Colonic mucosa (tissue), 4 donors: ENCODE results near the gene PSMB10. TPM values are rescaled to one million over a fixed set of nuclear protein-coding genes. Genes with fewer than 3 reads are reported as not detected.
A peak's percentile ranks its signal among the peaks of the same experiment; 100 is the strongest.

ENCODE experiments used
- DNase-seq: peaks from one replicate; pipeline ENCODE4 v3.0.0-alpha.2; 2020
- H3K27ac ChIP-seq: fragments of 200-600 bp; one replicate; pipeline ENCODE4 v1.8.0; 2021
- H3K27me3 ChIP-seq: fragments of 200-600 bp; one replicate; pipeline ENCODE4 v1.8.0; 2021
- H3K36me3 ChIP-seq: fragments of 200-600 bp; one replicate; pipeline ENCODE4 v1.8.0; 2021
- H3K4me1 ChIP-seq: fragments of 200-600 bp; one replicate; pipeline ENCODE4 v1.8.0; 2021; ENCODE audit warnings: mild to moderate bottlenecking
- H3K4me3 ChIP-seq: fragments of 200-600 bp; one replicate; pipeline ENCODE4 v1.8.0; 2021
- H3K9ac ChIP-seq, 2 donors: one replicate each; pipeline ENCODE4 v1.7.0; 2013; ENCODE audit warnings: control low read depth in 2 of 2, low read depth in 2 of 2, low read length in 2 of 2
- H3K9me3 ChIP-seq: fragments of 200-600 bp; one replicate; pipeline ENCODE4 v1.8.0; 2021
- intact Hi-C: fragments of 100-400 bp; cut with DNase I; formaldehyde crosslinking; loops from one replicate; pipeline ENCODE4 v1.14.1; 2022
- total RNA-seq, 2 donors: library from RNA; stranded (reverse); fragmentation: NEBNext Ultra II Directional in 1 of 2; extraction: Animal tissue kit (Norgen Biotek cat#: 25700) in 1 of 2; gene quantifications; one replicate each; pipeline ENCODE4 v1.2.1, GENCODE V29; 2021
- TF ChIP-seq, protein P1 (sequence below): fragments of 200-600 bp; IDR thresholded peaks from one replicate; pipeline ENCODE4 v1.8.0; 2022; ENCODE audit warnings: antibody characterized with exemption, mild to moderate bottlenecking
- donor health status: healthy.
- donor health status: DM: no; HTN: no; CAD: no.
- donor health status: DM: no; HTN: no; CAD: no.

The PSMB10 gene
- total RNA-seq, 2 donors from 2014 or later = 120 to 124 TPM

GRCh38 chr16:67936880-67937605, 393 bp upstream of the PSMB10 start:
- Histone ChIP-seq H3K4me3 (peak overlapping the region; percentile 84), H3K4me1 (peaks cover 9% of the 10 kb centered on the region), H3K36me3 (no peaks in the 10 kb centered on the region), H3K27me3 (no peaks in the 10 kb centered on the region), H3K27ac (peak overlapping the region; percentile 89), H3K9me3 (no peaks in the 10 kb centered on the region), H3K9ac (peak overlapping the region; percentile 97 to 99)
- DNase-seq = no peak
- intact Hi-C loops = no loop called here
- TF ChIP-seq, protein P1, sequence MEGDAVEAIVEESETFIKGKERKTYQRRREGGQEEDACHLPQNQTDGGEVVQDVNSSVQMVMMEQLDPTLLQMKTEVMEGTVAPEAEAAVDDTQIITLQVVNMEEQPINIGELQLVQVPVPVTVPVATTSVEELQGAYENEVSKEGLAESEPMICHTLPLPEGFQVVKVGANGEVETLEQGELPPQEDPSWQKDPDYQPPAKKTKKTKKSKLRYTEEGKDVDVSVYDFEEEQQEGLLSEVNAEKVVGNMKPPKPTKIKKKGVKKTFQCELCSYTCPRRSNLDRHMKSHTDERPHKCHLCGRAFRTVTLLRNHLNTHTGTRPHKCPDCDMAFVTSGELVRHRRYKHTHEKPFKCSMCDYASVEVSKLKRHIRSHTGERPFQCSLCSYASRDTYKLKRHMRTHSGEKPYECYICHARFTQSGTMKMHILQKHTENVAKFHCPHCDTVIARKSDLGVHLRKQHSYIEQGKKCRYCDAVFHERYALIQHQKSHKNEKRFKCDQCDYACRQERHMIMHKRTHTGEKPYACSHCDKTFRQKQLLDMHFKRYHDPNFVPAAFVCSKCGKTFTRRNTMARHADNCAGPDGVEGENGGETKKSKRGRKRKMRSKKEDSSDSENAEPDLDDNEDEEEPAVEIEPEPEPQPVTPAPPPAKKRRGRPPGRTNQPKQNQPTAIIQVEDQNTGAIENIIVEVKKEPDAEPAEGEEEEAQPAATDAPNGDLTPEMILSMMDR = no peak

- no peaks in the 10 kb centered on the region for H3K36me3 ChIP-seq
These were observed 1.1 kb downstream of the PSMB10 start for GRCh38 chr16:67935402-67936123.

GRCh38 chr16:67935101-67935401, 1.6 kb downstream of the PSMB10 start:
- Histone ChIP-seq H3K27me3 (no peaks in the 10 kb centered on the region), H3K4me3 (peak overlapping the region; percentile 84), H3K9ac (peak overlapping the region; percentile 28 to 97), H3K9me3 (no peaks in the 10 kb centered on the region), H3K36me3 (no peaks in the 10 kb centered on the region), H3K27ac (no peak overlapping the region), H3K4me1 (peaks cover 9% of the 10 kb centered on the region)
- TF ChIP-seq, protein P1 = no peak
- intact Hi-C loops = no loop called here
- DNase-seq = no peak

More at GRCh38 chr16:67935402-67936123, 1.1 kb downstream of the PSMB10 start:
- Histone ChIP-seq H3K9me3 (no peaks in the 10 kb centered on the region), H3K27me3 (no peaks in the 10 kb centered on the region), H3K27ac (peak overlapping the region; percentile 89), H3K4me1 (peaks cover 9% of the 10 kb centered on the region), H3K4me3 (peak overlapping the region; percentile 84), H3K9ac (peak overlapping the region; percentile 97 to 99)
- intact Hi-C loops = no loop called here
- TF ChIP-seq, protein P1 = no peak
- peak; percentile 98 for DNase-seq

GRCh38 chr16:67934306-67935100, 2.1 kb downstream of the PSMB10 start:
- Histone ChIP-seq H3K9me3 (no peaks in the 10 kb centered on the region), H3K27me3 (no peaks in the 10 kb centered on the region), H3K9ac (peak overlapping the region in 1 of 2 donors; percentile 97), H3K4me1 (peaks cover 9% of the 10 kb centered on the region), H3K27ac (no peak overlapping the region), H3K36me3 (no peaks in the 10 kb centered on the region), H3K4me3 (no peak overlapping the region)
- TF ChIP-seq, protein P1 = no peak
- no peak for DNase-seq
- intact Hi-C loops = no loop called here

- Histone ChIP-seq H3K9ac (no peak overlapping the region), H3K4me3 (no peak overlapping the region), H3K27me3 (no peaks in the 10 kb centered on the region), H3K36me3 (no peaks in the 10 kb centered on the region), H3K27ac (no peak overlapping the region), H3K4me1 (peaks cover 9% of the 10 kb centered on the region), H3K9me3 (no peaks in the 10 kb centered on the region)
- intact Hi-C loops = no loop called here
- no peak for DNase-seq
- TF ChIP-seq, protein P1 = no peak
These were observed 2.8 kb downstream of the PSMB10 start for GRCh38 chr16:67933805-67934204.
